Endodermal cell (in vitro differentiated cells): ENCODE data around the gene SLC5A12. TPM values are rescaled to one million over a fixed set of nuclear protein-coding genes. Genes with fewer than 3 reads are reported as not detected.

Experiments
- DNase-seq: peaks from one replicate; pipeline ENCODE4 v3.0.0-alpha.2; 2017
- H3K27ac ChIP-seq: 2 replicates; pipeline ENCODE4 v1.5.1; 2013; ENCODE audit warnings: mild to moderate bottlenecking, low read depth, low read length, moderate library complexity
- H3K27me3 ChIP-seq: 2 replicates; pipeline ENCODE4 v1.6.1; 2013; ENCODE audit warnings: mild to moderate bottlenecking, low read length, moderate library complexity; ENCODE audit not compliant: insufficient read depth, control insufficient read depth, poor library complexity, severe bottlenecking
- H3K36me3 ChIP-seq: 2 replicates; pipeline ENCODE4 v1.7.0; 2013; ENCODE audit warnings: mild to moderate bottlenecking, low read length, moderate library complexity; ENCODE audit not compliant: control insufficient read depth, insufficient read depth
- H3K4me1 ChIP-seq: one replicate; pipeline ENCODE4 v1.7.0; 2013; ENCODE audit warnings: low read length; ENCODE audit not compliant: control insufficient read depth, insufficient read depth
- H3K4me3 ChIP-seq: 2 replicates; pipeline ENCODE4 v1.5.1; 2013; ENCODE audit warnings: mild to moderate bottlenecking, low read length, moderate library complexity
- H3K9ac ChIP-seq: 2 replicates; pipeline ENCODE4 v1.6.1; 2013; ENCODE audit warnings: mild to moderate bottlenecking, low read length, moderate library complexity; ENCODE audit not compliant: poor library complexity, severe bottlenecking; ENCODE audit errors: extremely low read depth
- H3K9me3 ChIP-seq: 2 replicates; pipeline ENCODE4 v1.6.1; 2013; ENCODE audit warnings: mild to moderate bottlenecking, low read length, moderate library complexity; ENCODE audit not compliant: control insufficient read depth
- H3K27ac Mint-ChIP-seq: 2 replicates; pipeline ENCODE4 v1.8.0; 2020; ENCODE audit warnings: mixed read lengths
- H3K27me3 Mint-ChIP-seq: 2 replicates; pipeline ENCODE4 v1.8.0; 2021; ENCODE audit warnings: mild to moderate bottlenecking, mixed read lengths; ENCODE audit not compliant: insufficient read depth
- H3K36me3 Mint-ChIP-seq: 2 replicates; pipeline ENCODE4 v1.8.0; 2020; ENCODE audit warnings: low read depth, mixed read lengths
- H3K4me1 Mint-ChIP-seq: 2 replicates; pipeline ENCODE4 v1.8.0; 2020; ENCODE audit warnings: mixed read lengths
- H3K4me3 Mint-ChIP-seq: 2 replicates; pipeline ENCODE4 v1.8.0; 2020; ENCODE audit warnings: mild to moderate bottlenecking, moderate library complexity, mixed read lengths
- H3K9me3 Mint-ChIP-seq: 2 replicates; pipeline ENCODE4 v1.8.0; 2020; ENCODE audit warnings: mild to moderate bottlenecking, mixed read lengths
- WGBS, 2 experiments: methylation state at CpG; one replicate each; pipeline versions ENCODE4 v1.1.5 to v1.1.7; 2013; ENCODE audit warnings: missing lambda C conversion rate in 2 of 2, mixed read lengths in 1 of 2; ENCODE audit not compliant: insufficient coverage in 1 of 2, insufficient read length in 1 of 2; 5-methylcytosine and 5-hydroxymethylcytosine counted together
- total RNA-seq, 2 donors: library from RNA; stranded (reverse); fragmentation: NEBNext Ultra II Directional in 1 of 2; extraction: Animal tissue kit (Norgen Biotek cat#: 25700) in 1 of 2; gene quantifications; 2 replicates in 1 of 2; 3 replicates in 1 of 2; pipeline ENCODE4 v1.2.1, GENCODE V29; 2021
- TF ChIP-seq, protein P1 (sequence below): fragments of 200-600 bp; sonication (generic); conservative IDR thresholded peaks from 2 replicates; pipeline ENCODE4 v1.5.0; 2021; ENCODE audit warnings: antibody characterized with exemption, mild to moderate bottlenecking

The SLC5A12 gene
- total RNA-seq, 2 donors from 2014 or later = 2.6 to 2.7 TPM

DNA sequence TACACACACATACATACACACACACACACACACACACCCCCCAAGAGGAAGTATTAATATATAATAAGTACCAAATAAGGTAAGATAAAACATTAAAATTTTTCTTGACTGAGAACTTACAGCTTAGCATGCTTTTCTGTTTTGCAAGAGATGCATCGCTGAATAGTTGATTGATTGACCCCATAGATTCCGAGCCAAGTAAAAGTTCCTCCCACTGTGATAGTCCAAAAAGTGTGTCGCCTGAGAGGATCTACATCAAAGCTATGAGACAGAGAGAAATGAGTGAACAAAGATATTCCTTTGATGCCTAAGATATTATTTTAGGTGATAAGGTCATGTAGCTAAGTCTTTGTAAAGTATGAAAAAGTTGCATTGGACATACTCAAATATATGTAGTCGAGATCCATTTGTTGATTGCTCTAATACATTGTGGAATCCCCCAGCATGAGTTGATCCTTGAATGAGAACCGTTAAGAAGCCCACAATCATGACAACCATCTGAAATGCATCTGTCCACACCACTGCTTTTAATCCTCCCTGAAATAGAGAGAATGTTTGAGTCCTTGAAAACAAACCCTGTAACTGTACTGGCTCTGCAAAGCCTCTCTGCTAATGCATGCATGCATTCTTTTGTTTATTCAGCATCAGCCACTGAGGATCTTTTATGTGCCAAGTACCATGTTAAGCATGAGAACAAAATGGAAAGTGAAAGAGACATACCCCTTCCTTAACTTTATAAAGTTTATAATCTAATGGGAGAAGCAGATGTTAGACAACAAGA, 18.3 kb downstream of the SLC5A12 start:
- peaks cover 27% of the 10 kb centered on the region for H3K4me1 Mint-ChIP-seq

DNA sequence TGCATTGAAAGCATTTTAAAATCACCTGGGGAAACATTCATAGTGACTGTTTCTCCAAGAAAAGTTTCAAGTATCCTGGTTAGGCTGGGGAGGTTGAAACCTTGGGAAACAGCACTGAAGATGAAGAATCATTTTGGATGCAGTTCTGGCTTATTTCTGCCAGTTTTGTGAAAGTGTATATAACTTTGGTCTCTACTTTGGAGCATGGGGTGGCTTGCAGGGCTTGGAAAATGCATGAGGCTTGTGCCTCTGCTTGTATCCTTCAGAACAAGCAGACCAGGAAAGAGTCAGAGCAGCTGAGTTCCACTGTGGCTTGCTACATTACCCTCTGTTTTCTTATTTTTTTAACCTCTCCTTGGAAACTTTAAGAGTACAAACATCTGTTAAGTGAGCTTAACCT, 19.5 kb downstream of the SLC5A12 start:
- Histone ChIP-seq H3K9me3 (no peaks in the 10 kb centered on the region), H3K27me3 (no peaks in the 10 kb centered on the region), H3K4me3 (no peak overlapping the region), H3K9ac (no peak overlapping the region), H3K4me1 (peaks cover 23% of the 10 kb centered on the region), H3K27ac (no peak overlapping the region), H3K36me3 (no peaks in the 10 kb centered on the region)
- Mint-ChIP-seq H3K27me3 (no peaks in the 10 kb centered on the region), H3K4me1 (peaks cover 27% of the 10 kb centered on the region), H3K9me3 (no peaks in the 10 kb centered on the region), H3K36me3 (no peaks in the 10 kb centered on the region), H3K4me3 (no peak overlapping the region), H3K27ac (no peak overlapping the region)
- DNase-seq = no peak
- TF ChIP-seq, protein P1, sequence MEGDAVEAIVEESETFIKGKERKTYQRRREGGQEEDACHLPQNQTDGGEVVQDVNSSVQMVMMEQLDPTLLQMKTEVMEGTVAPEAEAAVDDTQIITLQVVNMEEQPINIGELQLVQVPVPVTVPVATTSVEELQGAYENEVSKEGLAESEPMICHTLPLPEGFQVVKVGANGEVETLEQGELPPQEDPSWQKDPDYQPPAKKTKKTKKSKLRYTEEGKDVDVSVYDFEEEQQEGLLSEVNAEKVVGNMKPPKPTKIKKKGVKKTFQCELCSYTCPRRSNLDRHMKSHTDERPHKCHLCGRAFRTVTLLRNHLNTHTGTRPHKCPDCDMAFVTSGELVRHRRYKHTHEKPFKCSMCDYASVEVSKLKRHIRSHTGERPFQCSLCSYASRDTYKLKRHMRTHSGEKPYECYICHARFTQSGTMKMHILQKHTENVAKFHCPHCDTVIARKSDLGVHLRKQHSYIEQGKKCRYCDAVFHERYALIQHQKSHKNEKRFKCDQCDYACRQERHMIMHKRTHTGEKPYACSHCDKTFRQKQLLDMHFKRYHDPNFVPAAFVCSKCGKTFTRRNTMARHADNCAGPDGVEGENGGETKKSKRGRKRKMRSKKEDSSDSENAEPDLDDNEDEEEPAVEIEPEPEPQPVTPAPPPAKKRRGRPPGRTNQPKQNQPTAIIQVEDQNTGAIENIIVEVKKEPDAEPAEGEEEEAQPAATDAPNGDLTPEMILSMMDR = no peak

More for the DNA sequence above, 18.3 kb downstream of the SLC5A12 start:
- no peaks in the 10 kb centered on the region for H3K27me3 Mint-ChIP-seq
- H3K4me3 ChIP-seq = peak overlapping the region; percentile 0
- WGBS, 2 experiments = 83 to 90% methylated on average over 5 of the region's 5 CpGs
- H3K9me3 ChIP-seq = no peaks in the 10 kb centered on the region
- no peak overlapping the region for H3K27ac Mint-ChIP-seq
- no peaks in the 10 kb centered on the region for H3K9me3 Mint-ChIP-seq
- no peak for DNase-seq
- no peaks in the 10 kb centered on the region for H3K36me3 Mint-ChIP-seq
- no peak overlapping the region for H3K4me3 Mint-ChIP-seq
- H3K27ac ChIP-seq = no peak overlapping the region
- no peak overlapping the region for H3K9ac ChIP-seq
- no peaks in the 10 kb centered on the region for H3K36me3 ChIP-seq
- no peaks in the 10 kb centered on the region for H3K27me3 ChIP-seq
- H3K4me1 ChIP-seq = peaks cover 23% of the 10 kb centered on the region
- TF ChIP-seq, protein P1 = no peak

DNA sequence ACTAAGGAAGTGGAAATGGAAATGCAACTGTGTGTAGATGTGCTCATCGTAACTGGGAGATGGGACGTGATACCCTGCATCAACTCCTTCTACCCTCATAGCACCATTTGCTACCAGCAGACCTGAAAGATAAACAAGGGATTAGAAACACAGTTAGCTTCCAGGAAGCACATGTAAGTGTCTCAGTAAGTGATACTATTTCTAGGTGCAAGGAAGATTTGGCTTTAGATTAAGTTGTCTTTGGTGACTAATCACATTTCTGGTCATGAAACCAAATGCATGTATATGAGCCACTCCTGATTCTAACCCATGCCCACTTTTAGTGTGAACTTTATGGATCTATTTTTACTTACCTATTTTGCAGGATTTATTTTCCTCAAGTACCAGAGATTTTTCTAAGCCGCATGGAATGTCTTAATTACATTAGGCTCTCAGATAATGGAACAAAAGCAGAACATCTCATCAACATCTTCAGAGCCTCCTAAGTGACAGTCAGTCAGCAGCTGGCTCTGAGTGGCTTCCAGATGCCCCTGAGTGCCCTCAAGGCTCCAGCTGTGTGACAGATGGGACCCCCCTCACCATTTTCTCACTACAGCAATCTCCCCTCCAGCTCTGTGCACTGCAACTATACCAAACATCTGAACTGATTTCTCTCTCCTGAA, 21.2 kb downstream of the SLC5A12 start:
- Mint-ChIP-seq H3K9me3 (no peaks in the 10 kb centered on the region), H3K27ac (peak overlapping the region; percentile 59), H3K27me3 (no peaks in the 10 kb centered on the region), H3K4me1 (peaks cover 25% of the 10 kb centered on the region), H3K4me3 (no peak overlapping the region), H3K36me3 (no peaks in the 10 kb centered on the region)
- Histone ChIP-seq H3K27ac (no peak overlapping the region), H3K9me3 (no peaks in the 10 kb centered on the region), H3K36me3 (no peaks in the 10 kb centered on the region), H3K27me3 (no peaks in the 10 kb centered on the region), H3K4me1 (peaks cover 23% of the 10 kb centered on the region), H3K4me3 (no peak overlapping the region), H3K9ac (no peak overlapping the region)
- DNase-seq = no peak
- TF ChIP-seq, protein P1 = no peak
- 62% methylated on average over 3 of the region's 3 CpGs; no CpG with 5 or more reads in 1 of the 2 experiments for WGBS, 2 experiments
